ENCODE results near the gene ACBD3. TPM values are rescaled to one million over a fixed set of nuclear protein-coding genes. Genes with fewer than 3 reads are reported as not detected.

Gene ACBD3
- total and polyA plus RNA-seq, 7 experiments from 2014 or later: 15.4 to 29.9 (median 24.4) TPM

Other genes starting within 250 kb of the ACBD3 start
- not detected for gene LEFTY2, start 245.5 kb downstream of the ACBD3 start, total RNA-seq
- under 1 TPM in 1 of 2 donors, not detected in 1; 0.45 TPM for gene LEFTY2, start 245.5 kb downstream of the ACBD3 start, polyA plus RNA-seq
- gene SDE2, start 187.4 kb downstream of the ACBD3 start, total RNA-seq: 10 to 100 TPM; 20.4 to 36.3 (median 20.8) TPM
- 1 to 10 TPM; 9.3 TPM for gene SDE2, start 187.4 kb downstream of the ACBD3 start, polyA plus RNA-seq
- gene H3-3A, start 124.0 kb downstream of the ACBD3 start, total RNA-seq: 100 to 1,000 TPM; 388 to 561 (median 412) TPM
- gene H3-3A, start 124.0 kb downstream of the ACBD3 start, polyA plus RNA-seq: 100 to 1,000 TPM; 677 to 832 TPM
- not detected for gene MIXL1, start 36.9 kb upstream of the ACBD3 start, total RNA-seq
- not detected for gene MIXL1, start 36.9 kb upstream of the ACBD3 start, polyA plus RNA-seq
- gene LIN9, start 122.4 kb upstream of the ACBD3 start, total RNA-seq: 1 to 10 TPM; 2.0 to 8.0 (median 5.0) TPM
- gene LIN9, start 122.4 kb upstream of the ACBD3 start, polyA plus RNA-seq: 1 to 10 TPM; 4.8 to 5.2 TPM
- 100 to 1,000 TPM in 2 of 5 experiments, 10 to 100 TPM in 3; 63.6 to 165 (median 89.3) TPM for gene PARP1, start 221.4 kb upstream of the ACBD3 start, total RNA-seq
- 10 to 100 TPM; 85.6 to 95.1 TPM for gene PARP1, start 221.4 kb upstream of the ACBD3 start, polyA plus RNA-seq

All from naive thymus-derived CD4-positive, alpha-beta T cell (primary cell).